ENCODE results near the gene EYA2. TPM values are rescaled to one million over a fixed set of nuclear protein-coding genes. Genes with fewer than 3 reads are reported as not detected.

Gene EYA2
- total RNA-seq, 1 experiment from 2014 or later = 0.74 TPM

DNA sequence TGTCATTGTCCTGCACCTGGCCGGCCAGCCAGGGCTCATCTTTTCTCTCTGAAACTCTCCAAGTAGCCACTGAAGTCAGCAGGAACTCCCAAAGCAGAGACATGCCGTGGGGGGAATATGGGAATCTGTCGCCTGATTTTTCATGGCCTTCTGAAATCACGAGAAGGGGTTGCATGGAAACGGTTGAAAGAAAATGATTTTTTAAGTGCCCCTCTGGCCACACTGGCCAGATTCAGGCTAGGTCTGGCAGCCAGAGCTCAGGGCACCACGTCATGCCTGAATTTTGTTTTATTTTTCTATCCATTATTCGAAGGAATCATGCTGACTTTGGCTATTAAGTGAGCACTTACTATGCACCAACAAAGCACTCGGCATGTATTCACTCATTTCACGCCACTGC, 65.2 kb downstream of the EYA2 start:
- Histone ChIP-seq H3K9ac (ENCODE audit: extremely low read depth, insufficient read length, low read length) (no peak overlapping the region), H4K8ac (replicated peaks; ENCODE audit: insufficient read length, low read depth, low read length) (no peak overlapping the region), H3T11ph (ENCODE audit: low read length) (no peak overlapping the region), H2AFZ (ENCODE audit: low read length) (no peak overlapping the region), H3K4me1 (ENCODE audit: insufficient read depth, low read length) (no peaks in the 10 kb centered on the region), H2BK20ac (ENCODE audit: low read depth, low read length, poor library complexity, severe bottlenecking) (no peak overlapping the region), H2BK15ac (ENCODE audit: low read depth, low read length) (no peak overlapping the region), H3K9me3 (ENCODE audit: control insufficient read depth, low read depth, low read length) (no peaks in the 10 kb centered on the region), H2BK5ac (ENCODE audit: insufficient read length, low read length) (no peak overlapping the region), H4K20me1 (ENCODE audit: control insufficient read depth, insufficient read depth, insufficient read length) (no peaks in the 10 kb centered on the region), H3K27ac (ENCODE audit: insufficient read length, low read depth, low read length) (no peak overlapping the region), H3K23me2 (ENCODE audit: insufficient read length, low read depth, low read length, poor library complexity, severe bottlenecking) (no peaks in the 10 kb centered on the region), H3K79me1 (ENCODE audit: insufficient read depth, low read depth, low read length, poor library complexity, severe bottlenecking) (no peaks in the 10 kb centered on the region), H3K4me2 (ENCODE audit: insufficient read depth, insufficient read length, low read length) (no peak overlapping the region), H3K56ac (ENCODE audit: insufficient read length, low read depth, low read length) (no peak overlapping the region), H3K14ac (ENCODE audit: insufficient read depth, low read length) (no peak overlapping the region), H2BK12ac (ENCODE audit: insufficient read length, low read depth, low read length) (no peak overlapping the region), H3K18ac (ENCODE audit: insufficient read length, low read depth, low read length) (no peak overlapping the region), H2AK5ac (ENCODE audit: insufficient read length, low read length) (no peak overlapping the region), H2BK120ac (ENCODE audit: low read depth, low read length, poor library complexity, severe bottlenecking) (no peak overlapping the region), H3K27me3 (ENCODE audit: insufficient read depth, low read length) (no peaks in the 10 kb centered on the region), H4K5ac (ENCODE audit: insufficient read length, low read depth, low read length) (no peak overlapping the region), H4K91ac (ENCODE audit: insufficient read length, low read depth, low read length) (no peak overlapping the region), H3K79me2 (ENCODE audit: insufficient read depth, low read length) (no peaks in the 10 kb centered on the region), H3K23ac (ENCODE audit: insufficient read length, low read depth, low read length) (no peak overlapping the region), H3K4ac (ENCODE audit: low read depth, low read length) (no peak overlapping the region)
- peaks cover 4 to 5% of the 10 kb centered on the region in 2 experiments; a peak in 3 of 5 replicates for H3K9me3 Mint-ChIP-seq
- no peak overlapping the region for H3K4me3 Mint-ChIP-seq
- WGBS (ENCODE audit: extremely low coverage, insufficient read length, low lambda C conversion rate) = no CpG with 5 or more reads among the region's 9 CpGs
- peak overlapping the region in 1 of 3 experiments; percentile 14; a peak in 1 of 7 replicates for H3K27ac Mint-ChIP-seq
- no peak for DNase-seq
- TF ChIP-seq, protein P1, sequence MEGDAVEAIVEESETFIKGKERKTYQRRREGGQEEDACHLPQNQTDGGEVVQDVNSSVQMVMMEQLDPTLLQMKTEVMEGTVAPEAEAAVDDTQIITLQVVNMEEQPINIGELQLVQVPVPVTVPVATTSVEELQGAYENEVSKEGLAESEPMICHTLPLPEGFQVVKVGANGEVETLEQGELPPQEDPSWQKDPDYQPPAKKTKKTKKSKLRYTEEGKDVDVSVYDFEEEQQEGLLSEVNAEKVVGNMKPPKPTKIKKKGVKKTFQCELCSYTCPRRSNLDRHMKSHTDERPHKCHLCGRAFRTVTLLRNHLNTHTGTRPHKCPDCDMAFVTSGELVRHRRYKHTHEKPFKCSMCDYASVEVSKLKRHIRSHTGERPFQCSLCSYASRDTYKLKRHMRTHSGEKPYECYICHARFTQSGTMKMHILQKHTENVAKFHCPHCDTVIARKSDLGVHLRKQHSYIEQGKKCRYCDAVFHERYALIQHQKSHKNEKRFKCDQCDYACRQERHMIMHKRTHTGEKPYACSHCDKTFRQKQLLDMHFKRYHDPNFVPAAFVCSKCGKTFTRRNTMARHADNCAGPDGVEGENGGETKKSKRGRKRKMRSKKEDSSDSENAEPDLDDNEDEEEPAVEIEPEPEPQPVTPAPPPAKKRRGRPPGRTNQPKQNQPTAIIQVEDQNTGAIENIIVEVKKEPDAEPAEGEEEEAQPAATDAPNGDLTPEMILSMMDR (conservative IDR thresholded peaks at IDR 0.05) = no peak
- H3K36me3 Mint-ChIP-seq (ENCODE audit: insufficient read depth in 1 of 3, low read depth in 3 of 3) = peaks cover 0 to 5% (median 0%) of the 10 kb centered on the region in 3 experiments; a peak in 4 of 7 replicates
- H3K4me1 Mint-ChIP-seq = peaks cover 13 to 19% of the 10 kb centered on the region in 2 experiments
- peaks cover 3% of the 10 kb centered on the region for H3K27me3 Mint-ChIP-seq (ENCODE audit: low read depth)
